Testis (tissue), 3 donors: ENCODE results near the gene B3GALT6. TPM values are rescaled to one million over a fixed set of nuclear protein-coding genes. Genes with fewer than 3 reads are reported as not detected.
"Not testable (repeated sequence)": the region's sequence is repeated elsewhere in the genome, so short reads cannot be mapped to it uniquely, and the experiment has no call there.

Source experiments
- DNase-seq: peaks from one replicate; pipeline ENCODE4 v3.0.0-alpha.2; 2019
- H3K27ac ChIP-seq, 2 donors: fragments of 200-600 bp; sonication (generic); one replicate each; pipeline ENCODE4 v1.5.1; 2019
- H3K27me3 ChIP-seq: fragments of 200-600 bp; sonication (generic); one replicate; pipeline ENCODE4 v1.5.1; 2019
- H3K36me3 ChIP-seq: fragments of 200-600 bp; sonication (generic); one replicate; pipeline ENCODE4 v1.5.1; 2017; ENCODE audit warnings: low read depth; ENCODE audit errors: missing control alignments
- H3K4me1 ChIP-seq: fragments of 200-600 bp; sonication (generic); one replicate; pipeline ENCODE4 v1.5.1; 2019
- H3K4me3 ChIP-seq, 2 donors: fragments of 200-600 bp; sonication (generic); one replicate each; pipeline ENCODE4 v1.5.1; 2017 to 2019
- H3K9me3 ChIP-seq: fragments of 200-600 bp; sonication (generic); one replicate; pipeline ENCODE4 v1.5.1; 2017
- POLR2A ChIP-seq: fragments of 450-650 bp; IDR thresholded peaks from one replicate; pipeline ENCODE4 v1.6.1; 2017; ENCODE audit warnings: antibody characterized with exemption, mild to moderate bottlenecking, moderate library complexity
- WGBS, 2 donors: methylation state at CpG; one replicate each; pipeline ENCODE4 v1.1.5; 2018; 5-methylcytosine and 5-hydroxymethylcytosine counted together
- intact Hi-C: fragments of 100-400 bp; cut with DNase I; formaldehyde crosslinking; loops from one replicate; pipeline ENCODE4 v1.15.1; 2023; ENCODE audit warnings: low total_unique reads
- polyA plus RNA-seq: library from polyadenylated mRNA; stranded (reverse); fragments of 350-450 nt; fragmentation: Illumina TruSeq; extraction: RNeasy Lipid Tissue Mini Kit (QIAGEN cat#74804); gene quantifications from one replicate; pipeline ENCODE4 v1.2.3, GENCODE V29; 2014; ENCODE audit warnings: low read depth, low replicate concordance; ENCODE audit not compliant: insufficient read depth
- total RNA-seq, 2 donors: library from RNA; depleted of rRNA; stranded (reverse); fragments of >200 nt; gene quantifications; one replicate each; pipeline ENCODE4 v1.2.3, GENCODE V29; 2016
- TF ChIP-seq, protein P1 (sequence below), 3 experiments: fragments of 450-650 bp in 2 of 3; fragments of 200-600 bp in 1 of 3; sonication (generic) in 1 of 3; IDR thresholded peaks; one replicate each; pipeline ENCODE4 v1.5.1; 2016 to 2019; ENCODE audit warnings: antibody characterized with exemption in 3 of 3, mild to moderate bottlenecking in 2 of 3, moderate library complexity in 1 of 3

B3GALT6 gene
- total and polyA plus RNA-seq, 3 donors from 2014 or later, result 8.5 to 37.3 (median 26.1) TPM

DNA sequence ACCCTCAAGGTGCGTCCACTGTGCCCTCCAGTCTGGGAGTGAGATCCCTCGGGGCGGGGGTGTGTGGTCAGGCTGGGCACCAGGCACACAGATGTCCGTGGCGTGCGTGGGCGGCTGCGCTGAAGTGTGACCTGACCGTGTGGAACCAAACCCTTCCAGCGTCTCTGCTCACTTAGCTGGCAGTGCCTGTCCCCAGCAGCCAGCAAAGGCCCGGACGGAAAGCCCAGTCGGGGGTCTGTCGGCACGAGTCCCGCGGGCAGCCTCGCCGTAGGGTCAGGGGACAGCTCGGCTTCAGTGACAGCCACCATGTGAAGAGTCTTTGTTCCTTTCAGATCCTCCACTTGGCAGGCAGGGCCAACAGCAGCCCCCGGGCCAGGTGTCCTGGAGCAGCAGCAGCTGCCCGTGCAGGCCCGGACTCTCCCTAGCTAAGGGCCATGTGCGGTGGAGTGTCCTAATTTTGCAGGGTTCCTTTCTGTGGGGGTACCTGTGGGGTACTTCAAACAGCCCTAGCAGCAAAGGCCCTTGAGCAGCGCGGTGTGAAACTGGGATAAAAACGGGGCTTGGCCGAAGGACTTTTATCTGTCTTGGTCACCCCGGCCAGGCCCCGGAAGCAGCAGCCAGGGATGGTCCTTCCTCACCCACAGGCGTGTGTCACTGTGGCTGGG, 46.8 kb upstream of the B3GALT6 start:
- Histone ChIP-seq H3K9me3 (no peaks in the 10 kb centered on the region), H3K27me3 (no peaks in the 10 kb centered on the region), H3K4me1 (no peaks in the 10 kb centered on the region), H3K36me3 (no peaks in the 10 kb centered on the region), H3K4me3 (no peak overlapping the region), H3K27ac (no peak overlapping the region)
- no peak for DNase-seq
- intact Hi-C loops, result no loop called here
- no peak for TF ChIP-seq POLR2A
- TF ChIP-seq, protein P1, sequence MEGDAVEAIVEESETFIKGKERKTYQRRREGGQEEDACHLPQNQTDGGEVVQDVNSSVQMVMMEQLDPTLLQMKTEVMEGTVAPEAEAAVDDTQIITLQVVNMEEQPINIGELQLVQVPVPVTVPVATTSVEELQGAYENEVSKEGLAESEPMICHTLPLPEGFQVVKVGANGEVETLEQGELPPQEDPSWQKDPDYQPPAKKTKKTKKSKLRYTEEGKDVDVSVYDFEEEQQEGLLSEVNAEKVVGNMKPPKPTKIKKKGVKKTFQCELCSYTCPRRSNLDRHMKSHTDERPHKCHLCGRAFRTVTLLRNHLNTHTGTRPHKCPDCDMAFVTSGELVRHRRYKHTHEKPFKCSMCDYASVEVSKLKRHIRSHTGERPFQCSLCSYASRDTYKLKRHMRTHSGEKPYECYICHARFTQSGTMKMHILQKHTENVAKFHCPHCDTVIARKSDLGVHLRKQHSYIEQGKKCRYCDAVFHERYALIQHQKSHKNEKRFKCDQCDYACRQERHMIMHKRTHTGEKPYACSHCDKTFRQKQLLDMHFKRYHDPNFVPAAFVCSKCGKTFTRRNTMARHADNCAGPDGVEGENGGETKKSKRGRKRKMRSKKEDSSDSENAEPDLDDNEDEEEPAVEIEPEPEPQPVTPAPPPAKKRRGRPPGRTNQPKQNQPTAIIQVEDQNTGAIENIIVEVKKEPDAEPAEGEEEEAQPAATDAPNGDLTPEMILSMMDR (IDR thresholded peaks at IDR 0.05), result no peak
- 86 to 87% methylated on average over 16 to 31 of the region's 31 CpGs for WGBS, 2 donors

DNA sequence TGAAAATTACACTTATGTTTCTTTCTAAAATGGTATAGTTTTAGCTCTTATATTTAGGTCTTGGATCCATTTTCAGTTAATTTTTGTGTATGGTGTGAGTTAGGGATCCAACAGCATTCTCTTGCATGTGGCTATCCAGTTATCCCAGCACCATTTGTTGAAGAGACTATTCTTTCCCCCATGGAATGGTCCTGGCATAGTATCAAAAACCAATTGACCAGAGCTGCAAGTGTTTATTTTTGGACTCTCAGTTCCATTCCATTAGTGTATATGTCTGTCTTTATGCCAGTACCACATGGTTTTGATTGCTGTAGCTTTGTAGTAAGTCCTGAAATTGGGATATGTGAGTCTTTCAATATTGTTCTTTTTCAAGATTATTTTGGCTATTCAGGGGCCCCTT, 44.1 kb upstream of the B3GALT6 start:
- Histone ChIP-seq H3K4me3 (no peak overlapping the region), H3K9me3 (no peaks in the 10 kb centered on the region), H3K4me1 (no peaks in the 10 kb centered on the region), H3K27me3 (no peaks in the 10 kb centered on the region), H3K36me3 (no peaks in the 10 kb centered on the region), H3K27ac (no peak overlapping the region)
- TF ChIP-seq POLR2A, result no peak
- TF ChIP-seq, protein P1 (IDR thresholded peaks at IDR 0.05), result no peak
- DNase-seq, result no peak
- intact Hi-C loops, result no loop called here

- Histone ChIP-seq H3K9me3 (no peaks in the 10 kb centered on the region), H3K36me3 (no peaks in the 10 kb centered on the region), H3K27ac (no peak overlapping the region), H3K4me1 (no peaks in the 10 kb centered on the region), H3K4me3 (no peak overlapping the region), H3K27me3 (no peaks in the 10 kb centered on the region)
- 81 to 84% methylated on average over 5 of the region's 5 CpGs for WGBS, 2 donors
- TF ChIP-seq, protein P1 (IDR thresholded peaks at IDR 0.05), result no peak
- TF ChIP-seq POLR2A, result no peak
- intact Hi-C loops, result no loop called here
- no peak for DNase-seq
These were observed 42.9 kb upstream of the B3GALT6 start for GRCh38 chr1:1189111-1189510.

DNA sequence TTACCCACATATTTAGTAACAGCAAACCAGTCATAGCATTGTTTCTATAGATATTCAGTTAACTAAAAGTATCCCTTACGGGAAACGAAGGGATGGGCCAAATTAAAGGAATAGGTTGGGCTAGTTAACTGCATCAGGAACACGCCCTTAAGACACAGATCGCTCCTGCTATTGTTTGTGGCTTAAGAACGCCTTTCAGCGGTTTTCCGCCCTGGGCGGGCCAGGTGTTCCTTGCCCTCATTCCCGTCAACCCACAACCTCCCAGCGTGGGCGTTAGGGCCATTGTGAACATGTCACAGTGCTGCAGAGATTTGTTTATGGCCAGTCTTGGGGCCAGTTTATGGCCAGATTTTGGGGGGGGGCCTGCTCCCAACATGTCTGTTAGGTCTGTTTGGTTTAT, 40.3 kb upstream of the B3GALT6 start:
- TF ChIP-seq, protein P1 (IDR thresholded peaks at IDR 0.05), result no peak
- TF ChIP-seq POLR2A, result no peak
- intact Hi-C loops, result no loop called here

GRCh38 chr1:1194723-1195122, 37.3 kb upstream of the B3GALT6 start:
- no peak overlapping the region for H3K27ac ChIP-seq
- DNase-seq, result no peak
- no peaks in the 10 kb centered on the region for H3K9me3 ChIP-seq
- 87 to 90% methylated on average over 3 of the region's 3 CpGs for WGBS, 2 donors
- H3K4me1 ChIP-seq, result no peaks in the 10 kb centered on the region
- no peaks in the 10 kb centered on the region for H3K27me3 ChIP-seq
- intact Hi-C loops, result no loop called here
- H3K36me3 ChIP-seq, result no peaks in the 10 kb centered on the region
- TF ChIP-seq, protein P1 (IDR thresholded peaks at IDR 0.05), result no peak
- no peak for TF ChIP-seq POLR2A
- H3K4me3 ChIP-seq, result no peak overlapping the region

More for the DNA sequence above, 40.3 kb upstream of the B3GALT6 start:
- H3K4me1 ChIP-seq, result no peaks in the 10 kb centered on the region
- H3K9me3 ChIP-seq, result no peaks in the 10 kb centered on the region
- no peaks in the 10 kb centered on the region for H3K27me3 ChIP-seq
- H3K27ac ChIP-seq, result no peak overlapping the region
- no peaks in the 10 kb centered on the region for H3K36me3 ChIP-seq
- WGBS, 2 donors, result 93 to 94% methylated on average over 11 of the region's 11 CpGs
- no peak for DNase-seq
- no peak overlapping the region for H3K4me3 ChIP-seq

- DNase-seq, H3K36me3 ChIP-seq, intact Hi-C loops, H3K4me1 ChIP-seq, H3K9me3 ChIP-seq, H3K27me3 ChIP-seq, H3K4me3 ChIP-seq, H3K27ac ChIP-seq: not testable (repeated sequence)
- 95 to 100% methylated on average over 6 of the region's 6 CpGs for WGBS, 2 donors
These were observed 36.3 kb upstream of the B3GALT6 start for GRCh38 chr1:1195726-1196125.
